Endothelial cell of umbilical vein (primary cell): Measurements from ENCODE around the gene RAB32. TPM values are rescaled to one million over a fixed set of nuclear protein-coding genes. Genes with fewer than 3 reads are reported as not detected.

Source experiments
- BruUV-seq: library from RNA; stranded (reverse); fragments of 400-500 nt; replicated peaks from 2 replicates; lab custom pipeline; 2021; lab: Mats Ljungman, UMichigan
- CTCF ChIA-PET: fragments of 300-600, 350-600 bp; sonication (Branson Sonifier 250); formaldehyde crosslinking; loops from one replicate; lab custom pipeline; 2021; ENCODE audit warnings: antibody characterized with exemption, inconsistent platforms; lab: Charles Lee
- POLR2A ChIA-PET: fragments of 300-600, 350-600 bp; sonication (Branson Sonifier 250); formaldehyde crosslinking; loops from one replicate; lab custom pipeline; 2021; ENCODE audit warnings: antibody characterized with exemption, inconsistent platforms; lab: Charles Lee
- DNase-seq: peaks from one replicate; pipeline ENCODE4 v3.0.0-alpha.2; 2011; ENCODE audit warnings: low read depth, low spot score
- FAIRE-seq: peaks from 2 replicates; lab custom pipeline; 2011; peaks lifted over from hg19 to GRCh38; lab: Jason Lieb, UNC
- H2AFZ ChIP-seq: 2 replicates; pipeline ENCODE4 v1.6.0; 2012; ENCODE audit warnings: low read depth, low read length, control low read depth, inconsistent platforms
- H3K27ac ChIP-seq: 2 replicates; pipeline ENCODE4 v1.5.1; 2011; ENCODE audit warnings: low read depth, mild to moderate bottlenecking, control low read depth, low read length, moderate library complexity; ENCODE audit not compliant: insufficient read depth
- H3K27me3 ChIP-seq, 2 experiments: 2 replicates each; pipeline versions ENCODE4 v1.6.0 to v1.6.1; 2011; ENCODE audit warnings: low read length in 2 of 2, mixed read lengths in 1 of 2; ENCODE audit not compliant: control insufficient read depth in 2 of 2, insufficient read depth in 2 of 2
- H3K36me3 ChIP-seq, 2 experiments: 2 replicates in 1 of 2; 3 replicates in 1 of 2; pipeline ENCODE4 v1.5.1; 2011; ENCODE audit warnings: low read length in 2 of 2, mild to moderate bottlenecking in 1 of 2, moderate library complexity in 1 of 2; ENCODE audit not compliant: control insufficient read depth in 2 of 2, insufficient read depth in 2 of 2; ENCODE audit errors: extremely low read depth in 1 of 2
- H3K4me1 ChIP-seq: 3 replicates; pipeline ENCODE4 v1.5.1; 2011; ENCODE audit warnings: mild to moderate bottlenecking, low read length; ENCODE audit not compliant: control insufficient read depth, insufficient read depth; ENCODE audit errors: extremely low read depth
- H3K4me2 ChIP-seq: 2 replicates; pipeline ENCODE4 v1.6.1; 2011; ENCODE audit warnings: low read length, control low read depth, mixed read lengths; ENCODE audit not compliant: insufficient read depth
- H3K4me3 ChIP-seq, 3 experiments: fragments of 200-600 bp in 1 of 3; sonication (generic), shearing (Covaris generic) in 1 of 3; replicated peaks in 1 of 3; 2 replicates each; pipeline ENCODE4 v1.5.1; 2011 to 2016; ENCODE audit warnings: control low read depth in 3 of 3, low read length in 3 of 3, mild to moderate bottlenecking in 2 of 3, inconsistent platforms in 1 of 3, low read depth in 1 of 3, moderate library complexity in 1 of 3; ENCODE audit not compliant: insufficient read depth in 1 of 3
- H3K79me2 ChIP-seq: 2 replicates; pipeline ENCODE4 v1.6.0; 2012; ENCODE audit warnings: low read length, inconsistent platforms; ENCODE audit not compliant: control insufficient read depth, insufficient read depth
- H3K9ac ChIP-seq: replicated peaks from 2 replicates; pipeline ENCODE3; 2011; ENCODE audit warnings: low read length, control low read depth; ENCODE audit not compliant: insufficient read depth; ENCODE audit errors: extremely low read depth
- H3K9me1 ChIP-seq: replicated peaks from 3 replicates; pipeline ENCODE4 v1.6.0; 2011; ENCODE audit warnings: mild to moderate bottlenecking, low read length; ENCODE audit not compliant: control insufficient read depth, insufficient read depth; ENCODE audit errors: extremely low read depth
- H3K9me3 ChIP-seq: replicated peaks from 2 replicates; pipeline ENCODE4 v1.5.1; 2012; ENCODE audit warnings: low read length, inconsistent platforms; ENCODE audit not compliant: control insufficient read depth, insufficient read depth
- H4K20me1 ChIP-seq: replicated peaks from 2 replicates; pipeline ENCODE3; 2011; ENCODE audit warnings: mild to moderate bottlenecking, low read length; ENCODE audit not compliant: control insufficient read depth, insufficient read depth; ENCODE audit errors: extremely low read depth
- CTCF ChIP-seq, 2 donors: IDR thresholded peaks; 1 replicate in 1 of 2; 2 replicates in 1 of 2; pipeline ENCODE4 v1.5.1; 2011; ENCODE audit warnings: low read length in 2 of 2, mild to moderate bottlenecking in 2 of 2, moderate library complexity in 2 of 2, control low read depth in 1 of 2, inconsistent platforms in 1 of 2, low read depth in 1 of 2; ENCODE audit not compliant: insufficient read depth in 1 of 2; ENCODE audit errors: extremely low read depth in 1 of 2
- EZH2 ChIP-seq: IDR thresholded peaks from 2 replicates; pipeline ENCODE4 v1.6.1; 2012; ENCODE audit warnings: borderline replicate concordance, low read depth, mild to moderate bottlenecking, moderate library complexity, low read length, inconsistent platforms; ENCODE audit not compliant: severe bottlenecking
- FOS ChIP-seq: IDR thresholded peaks from 2 replicates; pipeline ENCODE4 v1.6.1; 2011; ENCODE audit warnings: mild to moderate bottlenecking, low read length, moderate library complexity, borderline replicate concordance; ENCODE audit not compliant: insufficient read depth
- GATA2 ChIP-seq: IDR thresholded peaks from 2 replicates; pipeline ENCODE4 v1.7.0; 2011; ENCODE audit warnings: low read depth, mild to moderate bottlenecking, moderate library complexity, mixed read lengths, low read length; ENCODE audit not compliant: insufficient read length, insufficient read depth
- JUN ChIP-seq: IDR thresholded peaks from 2 replicates; pipeline ENCODE4 v1.6.1; 2011; ENCODE audit warnings: borderline replicate concordance, low read depth; ENCODE audit not compliant: insufficient read length, insufficient read depth
- MAX ChIP-seq: IDR thresholded peaks from 2 replicates; pipeline ENCODE4 v1.6.1; 2011; ENCODE audit not compliant: insufficient read depth, insufficient read length
- MYC ChIP-seq: IDR thresholded peaks from one replicate; pipeline ENCODE4 v1.6.1; 2011; ENCODE audit warnings: mild to moderate bottlenecking, low read depth, low read length
- POLR2A ChIP-seq: IDR thresholded peaks from 2 replicates; pipeline ENCODE4 v1.6.1; 2012; ENCODE audit warnings: low read depth, mild to moderate bottlenecking, control low read depth, low read length
- POLR2AphosphoS5 ChIP-seq: IDR thresholded peaks from 2 replicates; pipeline ENCODE4 v1.6.1; 2012; ENCODE audit warnings: low read depth, mild to moderate bottlenecking, control low read depth, low read length, moderate library complexity; ENCODE audit not compliant: insufficient read depth
- dilution Hi-C: fragments of 300-500 bp; cut with MboI; formaldehyde crosslinking; loops from one replicate; pipeline ENCODE4 v1.15.0; 2019; ENCODE audit warnings: low sequenced_read_pairs; ENCODE audit not compliant: extremely low pct_ligation_motif_present
- intact Hi-C: fragments of 100-400 bp; cut with micrococcal nuclease; formaldehyde crosslinking; loops from one replicate; pipeline ENCODE4 v1.10.0; 2022
- polyA plus RNA-seq, 4 experiments: library from polyadenylated mRNA; depleted of rRNA in 3 of 4; stranded (reverse) in 3 of 4; unstranded in 1 of 4; fragments of >200 nt; gene quantifications; 2 replicates each; pipeline versions ENCODE4 v1.2.1 to v1.2.3, GENCODE V29; 2011 to 2012; ENCODE audit warnings: missing spikeins in 1 of 4
- total RNA-seq: library from RNA; stranded (reverse); gene quantifications from 2 replicates; pipeline ENCODE4 v1.2.3, GENCODE V29; 2021

The RAB32 gene
- total and polyA plus RNA-seq, 2 donors (not counting 3 experiments of a cell fraction or from before 2014, with no cell fraction given), result 49.6 to 78.3 TPM

GRCh38 chr6:146547889-146548288 lies 4.3 kb downstream of the RAB32 start:
- H3K27ac ChIP-seq, result no peak overlapping the region
- ChIA-PET POLR2A (no interaction called here), CTCF (no interaction called here)
- H3K4me3 ChIP-seq, result no peak overlapping the region
- no peaks in the 10 kb centered on the region for H3K9me3 ChIP-seq
- peaks cover 79% of the 10 kb centered on the region for H3K79me2 ChIP-seq
- TF ChIP-seq FOS (no peak), MYC (no peak), GATA2 (no peak), POLR2AphosphoS5 (no peak), EZH2 (no peak), MAX (no peak), JUN (no peak), POLR2A (no peak), CTCF (IDR thresholded peaks at IDR 0.05; ENCODE audit: extremely low read depth in 1 of 2, insufficient read depth in 1 of 2, low read depth in 1 of 2, low read length in 2 of 2) (no peak)
- peaks cover 3 to 4% of the 10 kb centered on the region in 2 experiments for H3K36me3 ChIP-seq
- intact Hi-C loops, result loop anchor here (10.0 kb wide), 2 partner anchors 367 to 813 kb away; partner anchors contain the start of gene EPM2A
- no peaks in the 10 kb centered on the region for H4K20me1 ChIP-seq
- no peak for FAIRE-seq
- no peaks in the 10 kb centered on the region for H3K27me3 ChIP-seq
- no peak for DNase-seq
- H3K9ac ChIP-seq, result no peak overlapping the region
- dilution Hi-C loops, result no loop called here
- no peak overlapping the region for H3K4me2 ChIP-seq
- H3K9me1 ChIP-seq, result no peaks in the 10 kb centered on the region
- peaks cover 31% of the 10 kb centered on the region for H3K4me1 ChIP-seq
- BruUV-seq, result no TSS peak
- no peak overlapping the region for H2AFZ ChIP-seq
